HG02759 (cell line): Measurements from ENCODE around the gene PPFIA4.

Experiments
- ATAC-seq: cut with Tn5 transposase; IDR thresholded peaks from one replicate; pipeline ENCODE4 v1.9.1; 2021; ENCODE audit warnings: mild to moderate bottlenecking, moderate library complexity; ENCODE audit not compliant: unreplicated experiment

PPFIA4 gene

GRCh38 chr1:203039609-203040512 is 13.6 kb downstream of the PPFIA4 start:
- no peak for ATAC-seq

DNA sequence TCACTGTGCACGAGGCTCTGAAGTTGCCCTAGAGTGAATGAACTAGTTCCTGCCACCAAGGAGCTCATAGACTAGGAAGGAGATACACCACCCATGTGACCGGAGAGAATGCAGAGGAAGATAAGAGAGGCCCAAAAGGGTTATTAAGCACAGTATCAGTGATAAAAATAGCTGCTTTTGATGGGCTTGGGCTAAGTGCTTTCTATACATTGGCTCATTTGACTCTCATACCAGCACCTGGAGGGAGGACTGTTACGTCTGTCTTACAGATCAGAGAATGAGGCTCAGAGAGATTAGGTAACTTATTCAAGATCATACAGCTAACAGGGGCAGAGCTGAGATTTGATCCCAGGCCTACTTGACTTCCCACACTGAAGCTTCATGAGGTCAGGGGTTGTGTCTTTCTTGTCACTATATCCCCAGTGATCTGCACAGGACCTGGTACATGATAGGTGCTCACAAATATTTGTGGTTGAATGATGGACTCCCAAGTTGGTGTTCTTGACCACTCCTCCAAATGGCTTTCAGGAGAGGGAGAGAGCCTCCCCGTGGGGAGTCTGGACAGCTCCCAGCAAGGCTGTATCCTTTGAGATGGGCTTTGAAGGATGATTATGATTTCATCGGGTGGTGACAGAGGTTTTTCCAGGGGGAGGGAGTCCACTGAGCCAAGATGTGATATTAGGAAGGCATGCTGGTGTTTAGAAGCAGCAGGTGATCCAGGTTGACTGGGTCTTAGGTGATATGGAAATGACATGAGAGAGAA is 14.4 kb downstream of the PPFIA4 start:
- ATAC-seq, result no peak

DNA sequence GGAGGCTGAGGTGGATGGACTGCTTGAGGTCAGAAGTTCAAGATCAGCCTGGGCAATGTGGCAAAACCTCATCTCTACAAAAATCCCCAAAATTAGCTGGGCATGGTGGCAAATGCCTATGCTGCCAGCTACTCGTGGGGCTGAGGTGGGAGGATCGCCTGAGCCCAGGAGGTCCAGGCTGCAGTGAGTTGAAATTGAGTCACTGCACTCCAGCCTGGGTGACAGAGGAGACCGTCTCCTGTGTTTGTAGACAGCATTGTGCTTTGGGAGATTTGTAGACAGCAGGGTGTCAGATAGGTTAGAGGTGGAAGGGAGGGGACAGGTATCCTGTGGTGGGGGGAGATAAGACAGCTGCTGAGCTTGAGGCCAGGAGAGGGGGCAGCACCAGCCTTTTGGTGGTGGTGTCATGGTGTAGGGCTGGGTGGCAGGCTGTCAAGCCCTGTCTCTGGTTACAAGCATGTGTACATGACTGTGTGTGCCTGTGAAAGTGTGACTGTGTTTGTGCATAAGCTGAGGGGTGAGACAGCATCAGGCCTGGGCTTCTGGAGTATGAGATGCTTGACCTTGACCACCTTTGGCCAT is 15.2 kb downstream of the PPFIA4 start:
- ATAC-seq, result no peak

GRCh38 chr1:203043830-203044545 is 17.7 kb downstream of the PPFIA4 start:
- no peak for ATAC-seq

- ATAC-seq, result no peak
Measured at GRCh38 chr1:203044546-203045250, 18.4 kb downstream of the PPFIA4 start.

DNA sequence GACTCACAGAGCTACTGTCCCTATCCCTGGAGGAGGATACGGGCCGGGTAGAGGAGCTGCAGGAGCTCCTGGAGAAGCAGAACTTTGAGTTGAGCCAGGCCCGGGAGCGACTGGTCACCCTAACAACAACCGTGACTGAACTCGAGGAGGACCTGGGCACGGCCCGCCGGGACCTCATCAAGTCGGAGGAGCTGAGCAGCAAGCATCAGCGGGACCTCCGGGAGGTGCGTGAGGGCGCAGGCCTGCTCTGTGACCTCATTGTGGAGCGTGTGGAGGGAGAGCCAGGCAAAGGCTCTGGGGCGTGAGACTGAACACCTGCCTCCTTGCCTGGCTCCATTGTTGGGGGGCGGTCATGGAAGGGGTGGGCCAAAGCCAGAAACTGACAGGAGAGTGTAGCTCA is 19.0 kb downstream of the PPFIA4 start:
- no peak for ATAC-seq

GRCh38 chr1:203045821-203046594 is 19.7 kb downstream of the PPFIA4 start:
- ATAC-seq, result no peak

GRCh38 chr1:203046984-203047630 is 20.8 kb downstream of the PPFIA4 start:
- no peak for ATAC-seq

DNA sequence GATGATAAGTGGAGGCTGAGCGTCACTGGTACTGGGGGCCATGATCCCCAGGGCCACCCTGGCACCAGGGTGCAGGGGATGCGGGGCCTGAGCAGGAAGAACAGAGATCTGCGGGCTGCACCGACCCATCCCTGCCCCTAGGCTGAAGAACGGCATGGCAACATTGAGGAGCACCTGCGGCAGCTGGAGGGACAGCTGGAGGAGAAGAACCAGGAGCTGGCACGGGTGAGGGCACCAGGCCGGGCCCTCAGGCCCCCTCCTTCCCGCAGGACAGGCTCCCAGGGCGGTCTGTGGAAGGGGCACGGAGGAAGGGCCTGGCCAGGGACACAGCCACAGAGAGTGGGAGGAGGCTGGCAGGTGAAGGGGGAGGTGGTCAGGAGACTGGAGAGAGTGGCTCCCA is 21.8 kb downstream of the PPFIA4 start:
- no peak for ATAC-seq

- ATAC-seq, result no peak
Measured at GRCh38 chr1:203048555-203049051, 22.3 kb downstream of the PPFIA4 start.

DNA sequence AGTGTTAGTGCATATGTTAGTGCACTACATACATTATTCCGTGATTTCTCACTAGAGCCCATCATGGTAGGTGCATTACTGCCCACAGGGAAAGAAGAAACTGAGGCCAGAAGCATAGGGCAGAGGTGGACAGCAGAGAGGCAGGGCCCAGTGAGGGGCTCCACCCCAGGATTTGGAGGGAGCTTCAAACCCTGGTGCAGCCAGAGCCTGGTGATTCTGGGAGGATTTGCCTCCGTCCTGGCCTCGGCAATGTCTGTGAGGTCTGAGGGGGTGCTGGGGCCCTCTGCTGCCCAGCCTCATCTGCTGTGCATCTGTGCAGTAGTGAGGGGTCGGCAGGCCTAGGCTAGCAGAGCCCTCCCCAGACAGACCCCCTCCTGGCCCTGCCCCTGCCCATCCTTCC is 22.8 kb downstream of the PPFIA4 start:
- no peak for ATAC-seq

- no peak for ATAC-seq
Measured at GRCh38 chr1:203049576-203050180, 23.4 kb downstream of the PPFIA4 start.

DNA sequence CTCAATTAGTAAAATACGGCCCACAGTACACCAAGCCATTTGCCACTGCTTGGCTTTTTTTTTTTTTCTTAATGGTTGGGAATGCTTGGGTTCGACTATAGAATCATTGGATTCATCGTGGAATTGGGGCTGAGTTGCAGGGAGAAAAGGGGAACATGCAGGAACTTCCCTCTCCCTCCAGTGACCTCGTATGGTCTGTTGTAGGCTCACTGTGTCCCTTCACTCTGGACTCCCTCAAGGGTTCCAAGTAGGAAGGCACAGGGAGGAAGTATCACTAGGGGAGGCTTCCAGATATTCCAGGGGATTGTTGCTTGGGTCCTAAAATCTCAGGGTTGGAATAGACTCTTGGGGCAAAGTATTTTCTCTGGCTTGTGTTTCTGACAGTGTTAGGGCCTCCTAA is 24.5 kb downstream of the PPFIA4 start:
- no peak for ATAC-seq

DNA sequence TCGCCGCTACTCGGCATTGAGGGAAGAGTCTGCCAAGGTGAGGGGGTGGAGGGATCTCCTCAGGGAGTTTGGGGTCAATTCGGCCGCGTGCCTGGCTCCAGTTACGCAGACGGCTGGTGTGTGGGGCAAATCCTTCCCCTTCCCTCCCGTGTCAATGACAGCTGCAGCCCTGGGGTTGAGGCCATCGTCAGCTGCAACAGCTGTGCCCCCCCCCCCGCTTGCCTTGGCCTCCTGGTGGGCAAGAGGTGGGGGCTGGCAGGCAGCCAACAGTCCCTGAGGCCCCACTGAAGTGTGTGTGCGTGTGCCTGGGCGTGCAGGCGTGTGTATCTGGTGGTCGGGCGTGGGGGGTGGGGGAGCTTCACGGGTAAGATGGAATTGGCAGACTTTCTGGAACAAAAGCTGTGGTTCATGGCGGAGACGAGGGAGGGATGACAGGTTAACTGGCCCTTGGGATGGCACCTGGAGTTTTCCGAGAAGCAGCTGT is 25.6 kb downstream of the PPFIA4 start:
- ATAC-seq, result no peak

- no peak for ATAC-seq
Measured at GRCh38 chr1:203052601-203053000, 26.3 kb downstream of the PPFIA4 start.

GRCh38 chr1:203054184-203054583 is 27.9 kb downstream of the PPFIA4 start:
- ATAC-seq, result no peak

DNA sequence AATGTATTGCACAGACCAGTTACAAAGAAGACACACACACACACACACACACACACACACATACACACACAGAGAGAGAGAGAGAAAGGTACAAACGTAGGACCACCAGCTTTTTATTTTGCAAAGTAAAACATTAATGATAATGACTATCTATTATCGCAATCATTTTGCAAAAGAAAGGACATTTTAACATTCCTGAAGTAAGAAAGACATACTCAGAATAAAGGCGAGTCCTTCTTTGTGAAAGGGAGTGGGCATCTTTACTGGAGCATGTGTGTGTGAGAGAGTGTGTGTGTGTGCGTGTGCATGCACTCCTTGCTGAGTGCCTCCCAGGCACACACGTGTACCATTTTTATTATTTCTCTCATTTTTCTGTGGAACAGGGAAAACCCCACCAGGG is 28.4 kb downstream of the PPFIA4 start:
- ATAC-seq, result no peak

DNA sequence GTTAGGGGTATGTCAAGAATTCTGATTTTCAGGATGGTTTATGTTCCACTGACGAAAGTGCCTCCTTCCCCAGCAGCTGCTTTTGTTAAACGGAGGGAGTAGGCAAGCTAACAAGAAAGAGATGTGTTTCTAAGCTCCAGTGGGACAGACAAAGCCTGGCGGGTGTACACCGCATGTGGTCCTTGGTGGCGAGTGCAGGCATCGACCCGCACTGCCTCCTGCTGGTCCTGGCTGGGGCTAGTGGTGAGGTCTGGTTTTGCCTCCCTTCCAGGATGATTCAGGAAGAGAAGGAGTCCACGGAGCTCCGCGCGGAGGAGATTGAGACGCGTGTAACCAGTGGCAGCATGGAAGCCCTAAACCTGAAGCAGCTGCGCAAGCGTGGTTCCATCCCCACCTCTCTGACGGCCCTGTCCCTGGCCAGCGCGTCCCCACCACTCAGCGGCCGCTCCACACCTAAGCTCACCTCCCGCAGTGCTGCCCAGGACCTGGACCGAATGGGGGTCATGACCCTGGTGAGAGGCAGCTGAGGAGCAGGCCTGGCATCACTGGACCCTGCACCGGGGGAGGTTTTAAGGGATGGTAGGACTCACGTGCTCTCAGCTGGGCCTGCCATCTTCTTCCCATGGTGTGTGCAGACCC is 29.0 kb downstream of the PPFIA4 start:
- ATAC-seq, result no peak
